ENCODE data around the gene KIF13A.

DNA sequence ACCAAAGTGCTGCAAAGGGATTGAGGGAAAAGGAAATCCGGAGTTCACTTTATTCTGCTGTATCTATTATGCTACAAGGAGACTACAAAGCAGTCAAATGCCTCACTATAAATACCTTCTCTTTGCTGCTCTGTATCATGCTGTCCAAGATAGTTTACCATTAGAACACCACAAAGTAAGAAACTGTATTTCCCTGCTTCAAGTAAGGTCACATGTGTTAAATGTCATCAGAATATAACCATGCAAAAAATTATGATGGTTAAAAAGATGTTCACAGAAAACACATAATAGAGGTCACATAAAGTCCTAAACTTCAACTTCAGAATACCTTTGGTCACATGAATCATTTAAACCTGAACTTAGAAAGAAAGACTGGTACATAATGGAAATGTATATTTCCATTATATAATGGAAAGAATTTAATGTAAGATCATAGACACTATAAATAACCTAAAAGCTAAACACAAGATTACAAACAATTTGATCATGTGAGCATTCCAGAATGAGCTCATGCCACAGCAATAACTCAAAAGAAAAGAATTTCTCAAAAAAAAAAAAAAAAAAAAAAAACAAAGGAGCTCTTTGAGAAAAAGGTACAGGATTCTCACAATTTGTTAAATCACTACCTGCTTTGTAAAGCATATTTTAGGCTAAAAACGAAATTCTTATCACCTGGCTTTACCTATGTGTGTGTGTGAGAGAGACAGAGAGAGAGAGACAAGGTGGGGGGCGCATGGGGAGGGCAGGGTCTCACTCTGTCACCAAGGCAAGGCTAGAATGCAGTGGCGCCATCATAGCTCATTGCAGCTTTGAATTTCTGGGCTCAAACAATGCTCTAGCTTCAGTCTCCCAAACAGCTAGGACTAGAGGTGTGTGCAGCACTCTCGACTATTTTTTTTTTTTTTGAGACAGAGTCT is 58.7 kb downstream of the KIF13A start:
- TF ChIP-seq POLR2A (IDR thresholded peaks at IDR 0.05) (no peak), CTCF (IDR thresholded peaks at IDR 0.05) (no peak)
